ENCODE results near the gene DNAJC12.
"Not testable (repeated sequence)": the region's sequence is repeated elsewhere in the genome, so short reads cannot be mapped to it uniquely, and the experiment has no call there.

DNAJC12 gene

GRCh38 chr10:67835541-67836394 is 2.2 kb downstream of the DNAJC12 start:
- not testable (repeated sequence) for H3K4me2 ChIP-seq (ENCODE audit: insufficient read depth, low read length, poor library complexity, severe bottlenecking); H3K14ac ChIP-seq (ENCODE audit: low read length); H3K4me1 ChIP-seq (ENCODE audit: control insufficient read depth in 2 of 2, insufficient read depth in 1 of 2, low read depth in 1 of 2, low read length in 2 of 2); H3K23ac ChIP-seq (ENCODE audit: low read depth, low read length, poor library complexity); DNase-seq (ENCODE audit: low spot score); H4K91ac ChIP-seq (ENCODE audit: low read depth, low read length, poor library complexity); H3K36me3 ChIP-seq (replicated peaks in 1 of 2; ENCODE audit: control insufficient read depth in 2 of 2, insufficient read depth in 2 of 2, low read length in 2 of 2); H3K27ac ChIP-seq (replicated peaks; ENCODE audit: low read length); H3K9me3 ChIP-seq (replicated peaks in 1 of 2; ENCODE audit: control insufficient read depth in 2 of 2, insufficient read depth in 1 of 2, low read depth in 1 of 2, low read length in 2 of 2); H4K8ac ChIP-seq (ENCODE audit: low read depth, low read length); H2AK5ac ChIP-seq (ENCODE audit: low read depth, low read length); H2BK120ac ChIP-seq (ENCODE audit: low read depth, low read length); H3K79me1 ChIP-seq (ENCODE audit: low read depth, low read length); H2BK15ac ChIP-seq (ENCODE audit: low read length); H3K18ac ChIP-seq (ENCODE audit: low read length); H2BK5ac ChIP-seq (ENCODE audit: low read length); H2BK12ac ChIP-seq (ENCODE audit: low read length); H3K4me3 ChIP-seq (ENCODE audit: low read length in 2 of 2); H3K4ac ChIP-seq (ENCODE audit: low read length); H3K27me3 ChIP-seq (ENCODE audit: control insufficient read depth in 3 of 3, insufficient read depth in 3 of 3, low read depth in 1 of 3, low read length in 3 of 3); H3K9ac ChIP-seq (ENCODE audit: low read depth, low read length, poor library complexity)
- no CpG with 5 or more reads among the region's 6 CpGs for WGBS, 2 donors (ENCODE audit: extremely low coverage in 2 of 2, insufficient read length in 2 of 2, insufficient replicate concordance in 1 of 2)
- peak overlapping the region; percentile 35 for H2AFZ ChIP-seq (ENCODE audit: low read length)

- Histone ChIP-seq H3K9ac (ENCODE audit: low read depth, low read length, poor library complexity) (no peak overlapping the region), H3K18ac (ENCODE audit: low read length) (no peak overlapping the region), H4K8ac (ENCODE audit: low read depth, low read length) (no peak overlapping the region), H4K91ac (ENCODE audit: low read depth, low read length, poor library complexity) (no peak overlapping the region), H3K14ac (ENCODE audit: low read length) (no peak overlapping the region), H2BK15ac (ENCODE audit: low read length) (no peak overlapping the region), H3K36me3 (replicated peaks in 1 of 2; ENCODE audit: control insufficient read depth in 2 of 2, insufficient read depth in 2 of 2, low read length in 2 of 2) (no peaks in the 10 kb centered on the region), H3K4me1 (ENCODE audit: control insufficient read depth in 2 of 2, insufficient read depth in 1 of 2, low read depth in 1 of 2, low read length in 2 of 2) (no peaks in the 10 kb centered on the region), H3K4ac (ENCODE audit: low read length) (no peak overlapping the region), H3K4me3 (ENCODE audit: low read length in 2 of 2) (no peak overlapping the region), H3K79me1 (ENCODE audit: low read depth, low read length) (no peaks in the 10 kb centered on the region), H2AFZ (ENCODE audit: low read length) (no peak overlapping the region), H3K23ac (ENCODE audit: low read depth, low read length, poor library complexity) (no peak overlapping the region), H2BK5ac (ENCODE audit: low read length) (no peak overlapping the region), H3K9me3 (replicated peaks in 1 of 2; ENCODE audit: control insufficient read depth in 2 of 2, insufficient read depth in 1 of 2, low read depth in 1 of 2, low read length in 2 of 2) (no peaks in the 10 kb centered on the region), H2AK5ac (ENCODE audit: low read depth, low read length) (no peak overlapping the region), H3K27ac (replicated peaks; ENCODE audit: low read length) (no peak overlapping the region), H3K4me2 (ENCODE audit: insufficient read depth, low read length, poor library complexity, severe bottlenecking) (no peak overlapping the region), H2BK120ac (ENCODE audit: low read depth, low read length) (no peak overlapping the region), H3K27me3 (ENCODE audit: control insufficient read depth in 3 of 3, insufficient read depth in 3 of 3, low read depth in 1 of 3, low read length in 3 of 3) (no peaks in the 10 kb centered on the region), H2BK12ac (ENCODE audit: low read length) (no peak overlapping the region)
- no peak for DNase-seq (ENCODE audit: low spot score)
- WGBS, 2 donors (ENCODE audit: extremely low coverage in 2 of 2, insufficient read length in 2 of 2, insufficient replicate concordance in 1 of 2): no CpG with 5 or more reads among the region's 8 CpGs
These were observed 3.6 kb downstream of the DNAJC12 start for GRCh38 chr10:67834375-67834774.

GRCh38 chr10:67827811-67828210 is 10.2 kb downstream of the DNAJC12 start:
- H2AFZ ChIP-seq (ENCODE audit: low read length): no peak overlapping the region
- no peaks in the 10 kb centered on the region for H3K27me3 ChIP-seq (ENCODE audit: control insufficient read depth in 3 of 3, insufficient read depth in 3 of 3, low read depth in 1 of 3, low read length in 3 of 3)
- H4K8ac ChIP-seq (ENCODE audit: low read depth, low read length): no peak overlapping the region
- no peaks in the 10 kb centered on the region for H3K36me3 ChIP-seq (replicated peaks in 1 of 2; ENCODE audit: control insufficient read depth in 2 of 2, insufficient read depth in 2 of 2, low read length in 2 of 2)
- H3K4me2 ChIP-seq (ENCODE audit: insufficient read depth, low read length, poor library complexity, severe bottlenecking): no peak overlapping the region
- H3K9ac ChIP-seq (ENCODE audit: low read depth, low read length, poor library complexity): no peak overlapping the region
- no peak overlapping the region for H2BK5ac ChIP-seq (ENCODE audit: low read length)
- no peaks in the 10 kb centered on the region for H3K9me3 ChIP-seq (replicated peaks in 1 of 2; ENCODE audit: control insufficient read depth in 2 of 2, insufficient read depth in 1 of 2, low read depth in 1 of 2, low read length in 2 of 2)
- no peak overlapping the region for H3K14ac ChIP-seq (ENCODE audit: low read length)
- H3K4me3 ChIP-seq (ENCODE audit: low read length in 2 of 2): no peak overlapping the region
- no peak overlapping the region for H3K18ac ChIP-seq (ENCODE audit: low read length)
- H2BK15ac ChIP-seq (ENCODE audit: low read length): no peak overlapping the region
- WGBS, 2 donors (ENCODE audit: extremely low coverage in 2 of 2, insufficient read length in 2 of 2, insufficient replicate concordance in 1 of 2): no CpG with 5 or more reads among the region's 3 CpGs
- H3K79me1 ChIP-seq (ENCODE audit: low read depth, low read length): no peaks in the 10 kb centered on the region
- no peak overlapping the region for H3K23ac ChIP-seq (ENCODE audit: low read depth, low read length, poor library complexity)
- H3K4me1 ChIP-seq (ENCODE audit: control insufficient read depth in 2 of 2, insufficient read depth in 1 of 2, low read depth in 1 of 2, low read length in 2 of 2): no peaks in the 10 kb centered on the region
- H3K27ac ChIP-seq (replicated peaks; ENCODE audit: low read length): no peak overlapping the region
- no peak for DNase-seq (ENCODE audit: low spot score)
- H2AK5ac ChIP-seq (ENCODE audit: low read depth, low read length): no peak overlapping the region
- H3K4ac ChIP-seq (ENCODE audit: low read length): no peak overlapping the region
- H2BK120ac ChIP-seq (ENCODE audit: low read depth, low read length): no peak overlapping the region
- H4K91ac ChIP-seq (ENCODE audit: low read depth, low read length, poor library complexity): no peak overlapping the region
- no peak overlapping the region for H2BK12ac ChIP-seq (ENCODE audit: low read length)

GRCh38 chr10:67819768-67820204 is 18.2 kb downstream of the DNAJC12 start:
- H3K14ac ChIP-seq (ENCODE audit: low read length): no peak overlapping the region
- WGBS, 2 donors (ENCODE audit: extremely low coverage in 2 of 2, insufficient read length in 2 of 2, insufficient replicate concordance in 1 of 2): no CpG with 5 or more reads among the region's 3 CpGs

More at GRCh38 chr10:67819768-67820204, 18.2 kb downstream of the DNAJC12 start:
- no peak overlapping the region for H4K8ac ChIP-seq (ENCODE audit: low read depth, low read length)
- no peak overlapping the region for H3K23ac ChIP-seq (ENCODE audit: low read depth, low read length, poor library complexity)
- no peaks in the 10 kb centered on the region for H3K9me3 ChIP-seq (replicated peaks in 1 of 2; ENCODE audit: control insufficient read depth in 2 of 2, insufficient read depth in 1 of 2, low read depth in 1 of 2, low read length in 2 of 2)
- H2BK5ac ChIP-seq (ENCODE audit: low read length): no peak overlapping the region
- no peak overlapping the region for H2BK12ac ChIP-seq (ENCODE audit: low read length)
- H3K4ac ChIP-seq (ENCODE audit: low read length): no peak overlapping the region
- H3K79me1 ChIP-seq (ENCODE audit: low read depth, low read length): no peaks in the 10 kb centered on the region
- no peaks in the 10 kb centered on the region for H3K4me1 ChIP-seq (ENCODE audit: control insufficient read depth in 2 of 2, insufficient read depth in 1 of 2, low read depth in 1 of 2, low read length in 2 of 2)
- H2AFZ ChIP-seq (ENCODE audit: low read length): no peak overlapping the region
- no peak overlapping the region for H3K4me3 ChIP-seq (ENCODE audit: low read length in 2 of 2)
- H3K36me3 ChIP-seq (replicated peaks in 1 of 2; ENCODE audit: control insufficient read depth in 2 of 2, insufficient read depth in 2 of 2, low read length in 2 of 2): no peaks in the 10 kb centered on the region
- H2AK5ac ChIP-seq (ENCODE audit: low read depth, low read length): no peak overlapping the region
- no peak overlapping the region for H3K4me2 ChIP-seq (ENCODE audit: insufficient read depth, low read length, poor library complexity, severe bottlenecking)
- H3K27ac ChIP-seq (replicated peaks; ENCODE audit: low read length): no peak overlapping the region
- no peak overlapping the region for H2BK120ac ChIP-seq (ENCODE audit: low read depth, low read length)
- H2BK15ac ChIP-seq (ENCODE audit: low read length): no peak overlapping the region
- no peaks in the 10 kb centered on the region for H3K27me3 ChIP-seq (ENCODE audit: control insufficient read depth in 3 of 3, insufficient read depth in 3 of 3, low read depth in 1 of 3, low read length in 3 of 3)
- no peak overlapping the region for H4K91ac ChIP-seq (ENCODE audit: low read depth, low read length, poor library complexity)
- no peak overlapping the region for H3K9ac ChIP-seq (ENCODE audit: low read depth, low read length, poor library complexity)
- DNase-seq (ENCODE audit: low spot score): no peak
- H3K18ac ChIP-seq (ENCODE audit: low read length): no peak overlapping the region
